Panc1 (cell line): ENCODE results near the gene PTBP2. TPM values are rescaled to one million over a fixed set of nuclear protein-coding genes. Genes with fewer than 3 reads are reported as not detected.

Experiments
- ATAC-seq: fragments of 200-7000 bp; cut with Tn5 transposase; 2 replicates; pipeline ENCODE4 v1.9.1; 2020; ENCODE audit warnings: mild to moderate bottlenecking, moderate library complexity
- BruUV-seq: library from RNA; stranded (reverse); fragments of 400-500 nt; replicated peaks from 2 replicates; lab custom pipeline; 2021; lab: Mats Ljungman, UMichigan
- CTCF ChIA-PET: fragments of 300-600 bp; sonication (Branson Sonifier 250); formaldehyde crosslinking; loops from one replicate; lab custom pipeline; 2022; ENCODE audit warnings: antibody characterized with exemption; lab: Charles Lee
- POLR2A ChIA-PET: fragments of 300-600 bp; sonication (Branson Sonifier 250); formaldehyde crosslinking; loops from one replicate; lab custom pipeline; 2022; ENCODE audit warnings: antibody characterized with exemption; lab: Charles Lee
- DNase-seq: peaks from one replicate; pipeline ENCODE4 v3.0.0-alpha.2; 2010; ENCODE audit warnings: low read depth, low spot score
- H3K27ac ChIP-seq: 2 replicates; pipeline ENCODE4 v1.5.1; 2011; ENCODE audit warnings: mild to moderate bottlenecking, low read length, inconsistent platforms
- H3K27me3 ChIP-seq: fragments of 200-500 bp; sonication (Bioruptor generic); 2 replicates; pipeline ENCODE4 v1.6.0; 2014; ENCODE audit warnings: low read length, inconsistent platforms; ENCODE audit not compliant: control insufficient read depth, insufficient read depth
- H3K36me3 ChIP-seq: fragments of 200-500 bp; sonication (Bioruptor generic); 2 replicates; pipeline ENCODE4 v1.5.1; 2014; ENCODE audit warnings: inconsistent platforms, mild to moderate bottlenecking, low read length, moderate library complexity; ENCODE audit not compliant: control insufficient read depth, insufficient read depth
- H3K4me1 ChIP-seq: 2 replicates; pipeline ENCODE4 v1.5.1; 2011; ENCODE audit warnings: inconsistent platforms, mild to moderate bottlenecking, low read length, moderate library complexity; ENCODE audit not compliant: control insufficient read depth, insufficient read depth
- H3K4me3 ChIP-seq, 2 experiments: 2 replicates each; pipeline ENCODE4 v1.5.1; 2011 to 2012; ENCODE audit warnings: low read depth in 2 of 2, low read length in 2 of 2, mild to moderate bottlenecking in 2 of 2, inconsistent platforms in 1 of 2, moderate library complexity in 1 of 2
- H3K9me3 ChIP-seq: fragments of 200-500 bp; sonication (Bioruptor generic); 2 replicates; pipeline ENCODE4 v1.5.1; 2014; ENCODE audit warnings: low read depth, mild to moderate bottlenecking, inconsistent platforms, low read length, moderate library complexity; ENCODE audit not compliant: control insufficient read depth, insufficient read depth
- CTCF ChIP-seq: fragments of 450-650 bp; IDR thresholded peaks from 2 replicates; pipeline ENCODE4 v1.5.1; 2017; ENCODE audit warnings: mild to moderate bottlenecking
- POLR2AphosphoS5 ChIP-seq: IDR thresholded peaks from 2 replicates; pipeline ENCODE4 v1.6.1; 2012; ENCODE audit warnings: mild to moderate bottlenecking, low read depth, low read length, moderate library complexity
- REST ChIP-seq, 2 experiments: IDR thresholded peaks; 2 replicates each; pipeline ENCODE4 v1.6.1; 2011 to 2012; ENCODE audit warnings: low read depth in 2 of 2, control low read depth in 1 of 2, low read length in 1 of 2, mild to moderate bottlenecking in 1 of 2, moderate library complexity in 1 of 2; ENCODE audit not compliant: insufficient read depth in 1 of 2
- SIN3A ChIP-seq: IDR thresholded peaks from 2 replicates; pipeline ENCODE4 v1.6.1; 2012; ENCODE audit warnings: low read depth, mild to moderate bottlenecking, low read length, moderate library complexity, borderline replicate concordance; ENCODE audit not compliant: insufficient read depth
- TCF7L2 ChIP-seq: IDR thresholded peaks from 2 replicates; pipeline ENCODE4 v1.6.1; 2011; ENCODE audit warnings: mild to moderate bottlenecking, low read depth, low read length, inconsistent platforms
- in situ Hi-C: cut with HindIII; loops from 2 replicates; pipeline ENCODE4 v1.10.0; 2016; ENCODE audit warnings: low sequenced_read_pairs, low pct_unique_long_range_greater_than_20kb
- intact Hi-C: fragments of 100-400 bp; cut with micrococcal nuclease; formaldehyde crosslinking; loops from one replicate; pipeline ENCODE4 v1.10.0; 2022; ENCODE audit not compliant: unreplicated experiment
- total RNA-seq: library from RNA; stranded (reverse); gene quantifications from one replicate; pipeline ENCODE4 v1.2.1, GENCODE V29; 2021; ENCODE audit not compliant: unreplicated experiment

PTBP2 gene
- total RNA-seq, 1 experiment from 2014 or later: 12.9 TPM

GRCh38 chr1:96834986-96835385 is 113.4 kb downstream of the PTBP2 start:
- in situ Hi-C loops (no loop called here), intact Hi-C loops (no loop called here)
- Histone ChIP-seq H3K4me1 (no peaks in the 10 kb centered on the region), H3K36me3 (no peaks in the 10 kb centered on the region; the same call in 1 of the 2 replicates), H3K27me3 (no peaks in the 10 kb centered on the region), H3K4me3 (no peak overlapping the region), H3K27ac (no peak overlapping the region), H3K9me3 (no peaks in the 10 kb centered on the region)
- no peak for ATAC-seq
- DNase-seq: no peak
- TF ChIP-seq REST (IDR thresholded peaks at IDR 0.05; ENCODE audit: insufficient read depth in 1 of 2, low read depth in 2 of 2, low read length in 1 of 2) (no peak), POLR2AphosphoS5 (no peak), CTCF (no peak), SIN3A (no peak), TCF7L2 (no peak)
- POLR2A ChIA-PET: no interaction called here
- BruUV-seq: no TSS peak
- CTCF ChIA-PET: no interaction called here

DNA sequence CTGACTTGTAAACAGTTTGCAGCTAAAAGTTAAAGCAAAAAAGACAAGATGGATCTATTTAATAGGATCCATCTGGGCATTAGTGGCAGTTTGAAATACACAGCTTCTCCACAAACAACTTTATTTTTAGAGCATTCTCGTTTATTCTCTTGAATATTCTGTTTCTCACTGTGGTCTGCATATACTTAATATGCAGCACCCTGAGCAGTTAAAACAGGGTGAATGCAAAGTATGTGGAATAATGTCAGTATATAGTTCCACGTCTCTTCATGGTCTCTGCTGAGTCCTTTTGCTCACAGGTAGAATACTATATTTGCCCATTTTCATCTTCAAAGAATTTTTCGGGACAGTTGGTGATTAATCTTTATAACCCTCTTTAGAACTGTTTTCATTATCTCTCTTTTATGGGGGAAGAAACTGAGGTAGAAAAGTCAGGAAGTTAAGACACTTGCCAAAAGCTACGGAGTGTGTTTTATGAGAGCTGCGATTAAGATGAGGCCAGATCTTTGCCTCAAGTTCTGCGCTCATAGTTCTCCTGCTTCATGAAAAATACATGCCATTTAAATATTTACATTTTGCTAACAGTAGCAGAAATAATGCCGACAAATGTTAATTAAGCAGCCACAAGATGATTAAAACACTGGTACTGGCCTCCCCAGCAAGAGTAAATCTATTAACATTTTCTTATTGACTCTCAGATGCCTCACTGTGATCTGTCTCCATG is 115.6 kb downstream of the PTBP2 start:
- Histone ChIP-seq H3K9me3 (no peaks in the 10 kb centered on the region), H3K27ac (no peak overlapping the region), H3K36me3 (no peaks in the 10 kb centered on the region; the same call in 1 of the 2 replicates), H3K4me1 (no peaks in the 10 kb centered on the region), H3K4me3 (no peak overlapping the region), H3K27me3 (no peaks in the 10 kb centered on the region)
- CTCF ChIA-PET: no interaction called here
- no peak for TF ChIP-seq REST (IDR thresholded peaks at IDR 0.05; ENCODE audit: insufficient read depth in 1 of 2, low read depth in 2 of 2, low read length in 1 of 2)
- no peak for TF ChIP-seq POLR2AphosphoS5
- no peak for TF ChIP-seq SIN3A
- TF ChIP-seq CTCF: no peak
- no peak for TF ChIP-seq TCF7L2
- DNase-seq (no peak), ATAC-seq (no peak)
- POLR2A ChIA-PET: no interaction called here
- in situ Hi-C loops: no loop called here
- intact Hi-C loops: no loop called here
- no TSS peak for BruUV-seq
